Stimulated activated CD4-positive, alpha-beta T cell treated with anti-CD3 and anti-CD28 coated beads, Interleukin-2, amount 100 ng/mL, for 48 hours (primary cell): ENCODE data around the gene PALLD.

Source experiments
- DNase-seq, 2 donors: peaks; one replicate each; pipeline ENCODE4 v3.0.0-alpha.2; 2020

Gene PALLD

GRCh38 chr4:168560184-168561180, 63.6 kb downstream of the PALLD start:
- no peak for DNase-seq

GRCh38 chr4:168562041-168562571, 65.3 kb downstream of the PALLD start:
- no peak for DNase-seq

- DNase-seq: no peak
Measured at GRCh38 chr4:168564023-168564422, 67.2 kb downstream of the PALLD start.

GRCh38 chr4:168565130-168565529, 68.3 kb downstream of the PALLD start:
- DNase-seq: no peak

GRCh38 chr4:168566726-168567125, 69.9 kb downstream of the PALLD start:
- DNase-seq: no peak

- DNase-seq: no peak
Measured at GRCh38 chr4:168569066-168569930, 72.4 kb downstream of the PALLD start.

GRCh38 chr4:168569931-168570276, 73.1 kb downstream of the PALLD start:
- DNase-seq: no peak

GRCh38 chr4:168570466-168570865, 73.6 kb downstream of the PALLD start:
- DNase-seq: no peak

- no peak for DNase-seq
Measured at GRCh38 chr4:168572002-168572401, 75.2 kb downstream of the PALLD start.

GRCh38 chr4:168573870-168574269, 77.0 kb downstream of the PALLD start:
- DNase-seq: no peak

GRCh38 chr4:168574581-168575295, 77.9 kb downstream of the PALLD start:
- DNase-seq: no peak

GRCh38 chr4:168575473-168575872, 78.6 kb downstream of the PALLD start:
- DNase-seq: no peak

- DNase-seq: no peak
Measured at GRCh38 chr4:168577624-168578023, 80.8 kb downstream of the PALLD start.

- DNase-seq: no peak
Measured at GRCh38 chr4:168580228-168580627, 83.4 kb downstream of the PALLD start.

- DNase-seq: no peak
Measured at GRCh38 chr4:168584321-168584771, 87.5 kb downstream of the PALLD start.

- DNase-seq: peak; percentile 10 to 16
Measured at GRCh38 chr4:168585168-168586091, 88.6 kb downstream of the PALLD start.

GRCh38 chr4:168586926-168587325, 90.1 kb downstream of the PALLD start:
- DNase-seq: no peak

- no peak for DNase-seq
Measured at GRCh38 chr4:168587411-168588125, 90.7 kb downstream of the PALLD start.

GRCh38 chr4:168588916-168589531, 92.2 kb downstream of the PALLD start:
- no peak for DNase-seq

- no peak for DNase-seq
Measured at GRCh38 chr4:168592676-168593075, 95.8 kb downstream of the PALLD start.
